HepG2 (cell line): ENCODE results near the gene FOXS1. TPM values are rescaled to one million over a fixed set of nuclear protein-coding genes. Genes with fewer than 3 reads are reported as not detected.

Experiments
- FOXK1 ChIP-seq: sonication (generic); formaldehyde crosslinking; IDR thresholded peaks from 2 replicates; pipeline ENCODE4 v1.4.0; 2020; ENCODE audit warnings: low read depth, missing genetic modification reagents, borderline replicate concordance
- IRF2 ChIP-seq: IDR thresholded peaks from 2 replicates; pipeline ENCODE4 v1.6.1; 2018; ENCODE audit warnings: missing genetic modification reagents, missing compliant biosample characterization
- MED8 ChIP-seq: sonication (generic); formaldehyde crosslinking; IDR thresholded peaks from 2 replicates; pipeline ENCODE4 v1.8.1; 2023; ENCODE audit warnings: mild to moderate bottlenecking, missing genetic modification reagents; ENCODE audit not compliant: insufficient replicate concordance
- MYNN ChIP-seq: sonication (generic); formaldehyde crosslinking; IDR thresholded peaks from 2 replicates; pipeline ENCODE4 v1.4.0; 2020; ENCODE audit warnings: mild to moderate bottlenecking, low read depth, missing genetic modification reagents
- TCF7 ChIP-seq: sonication (generic); IDR thresholded peaks from 2 replicates; pipeline ENCODE4 v1.6.1; 2016; ENCODE audit warnings: antibody characterized with exemption, low read depth
- ZNF30 ChIP-seq: sonication (generic); formaldehyde crosslinking; IDR thresholded peaks from 2 replicates; pipeline ENCODE4 v1.5.0; 2020; ENCODE audit warnings: mild to moderate bottlenecking, missing genetic modification reagents
- ZNF362 ChIP-seq: sonication (generic); formaldehyde crosslinking; IDR thresholded peaks from 2 replicates; pipeline ENCODE4 v1.4.0; 2020; ENCODE audit warnings: missing genetic modification reagents, mild to moderate bottlenecking, borderline replicate concordance
- ZNF605 ChIP-seq: sonication (generic); formaldehyde crosslinking; IDR thresholded peaks from 2 replicates; pipeline ENCODE4 v1.8.0; 2022; ENCODE audit warnings: mild to moderate bottlenecking, missing genetic modification reagents
- ZNF607 ChIP-seq: sonication (generic); formaldehyde crosslinking; IDR thresholded peaks from 2 replicates; pipeline ENCODE4 v1.5.1; 2020; ENCODE audit warnings: missing genetic modification reagents, mild to moderate bottlenecking, borderline replicate concordance
- polyA plus RNA-seq, 8 experiments: library from polyadenylated mRNA; depleted of rRNA in 3 of 8; stranded (reverse) in 7 of 8; unstranded in 1 of 8; fragments of >200 nt; fragmentation: Illumina TruSeq in 4 of 8; extraction: Trizol in 4 of 8; gene quantifications; 2 replicates each; pipeline versions ENCODE4 v1.2.1 to v1.2.3, GENCODE V29; 2011 to 2016; ENCODE audit warnings: low read depth in 4 of 8, missing spikeins in 1 of 8, mixed read lengths in 1 of 8; ENCODE audit not compliant: insufficient read depth in 1 of 8
- total RNA-seq, 5 experiments: library from RNA; depleted of rRNA; stranded (reverse); fragments of >200 nt; fragmentation: Illumina TruSeq; extraction: Trizol; gene quantifications; 2 replicates each; pipeline ENCODE4 v1.2.3, GENCODE V29; 2016; ENCODE audit warnings: low read depth in 1 of 5
- TF ChIP-seq, protein P1 (sequence below): sonication (generic); formaldehyde crosslinking; IDR thresholded peaks from 2 replicates; pipeline ENCODE4 v1.4.0; 2020; ENCODE audit warnings: mild to moderate bottlenecking, missing genetic modification reagents
- TF ChIP-seq, protein P2 (sequence below): sonication (generic); formaldehyde crosslinking; IDR thresholded peaks from 2 replicates; pipeline ENCODE4 v1.5.0; 2020; ENCODE audit warnings: mild to moderate bottlenecking, missing genetic modification reagents
- TF ChIP-seq, protein P3 (sequence below): sonication (generic); formaldehyde crosslinking; IDR thresholded peaks from 2 replicates; pipeline ENCODE4 v1.4.0; 2020; ENCODE audit warnings: missing genetic modification reagents; ENCODE audit errors: not compliant biosample characterization
- TF ChIP-seq, protein P4 (sequence below): IDR thresholded peaks from 2 replicates; pipeline ENCODE4 v1.6.1; 2012; ENCODE audit warnings: low read depth, low read length, improper control_type of control experiment

The FOXS1 gene
- total and polyA plus RNA-seq, 2 of the 13 experiments (the other 11 are each of a cell fraction or from before 2014, with no cell fraction given), result not detected

DNA sequence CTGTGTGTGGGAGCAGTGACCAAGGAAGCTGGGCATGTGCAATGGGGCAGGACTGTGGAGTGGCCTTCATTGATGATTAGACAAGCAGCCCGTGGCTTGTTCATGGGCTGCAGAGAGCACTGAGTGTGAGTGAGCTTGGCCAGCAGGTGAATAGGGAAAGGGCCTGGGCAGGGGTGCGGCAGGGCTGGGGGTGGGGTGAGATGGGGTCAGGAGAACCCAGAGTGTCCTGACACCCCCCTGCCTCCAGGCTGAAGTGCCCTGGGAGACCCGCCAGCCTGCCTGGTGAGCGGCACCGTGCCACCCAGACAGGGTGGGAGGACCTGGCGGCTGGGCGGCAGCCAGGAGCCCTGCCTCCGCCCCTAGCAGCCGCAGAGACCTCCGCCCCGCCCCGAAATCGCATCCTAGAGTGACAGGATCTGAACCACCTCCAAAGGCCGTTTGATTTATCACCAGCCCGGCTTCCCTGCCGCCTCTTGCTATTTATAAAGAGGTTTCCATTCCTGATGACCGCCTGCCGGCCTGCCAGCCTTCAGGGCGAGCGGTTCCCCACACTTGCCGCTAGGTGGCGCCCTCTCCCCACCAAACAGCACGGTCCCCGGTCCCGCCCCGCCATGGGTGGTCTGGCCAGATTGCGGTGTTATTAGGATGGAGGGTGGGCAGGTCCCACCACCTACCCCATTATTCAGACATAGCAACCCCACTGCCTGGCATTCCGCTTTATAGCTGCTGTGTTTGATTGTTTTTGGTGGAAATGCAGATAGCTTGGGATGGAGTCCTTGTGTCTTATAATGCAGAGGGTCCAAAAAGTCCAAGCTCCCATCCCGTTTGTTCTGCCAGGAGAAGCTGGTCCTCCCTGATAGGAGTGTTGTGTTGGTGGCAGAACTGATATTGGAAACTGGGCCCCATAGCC is 22.7 kb downstream of the FOXS1 start (continued):
- TF ChIP-seq, protein P1, sequence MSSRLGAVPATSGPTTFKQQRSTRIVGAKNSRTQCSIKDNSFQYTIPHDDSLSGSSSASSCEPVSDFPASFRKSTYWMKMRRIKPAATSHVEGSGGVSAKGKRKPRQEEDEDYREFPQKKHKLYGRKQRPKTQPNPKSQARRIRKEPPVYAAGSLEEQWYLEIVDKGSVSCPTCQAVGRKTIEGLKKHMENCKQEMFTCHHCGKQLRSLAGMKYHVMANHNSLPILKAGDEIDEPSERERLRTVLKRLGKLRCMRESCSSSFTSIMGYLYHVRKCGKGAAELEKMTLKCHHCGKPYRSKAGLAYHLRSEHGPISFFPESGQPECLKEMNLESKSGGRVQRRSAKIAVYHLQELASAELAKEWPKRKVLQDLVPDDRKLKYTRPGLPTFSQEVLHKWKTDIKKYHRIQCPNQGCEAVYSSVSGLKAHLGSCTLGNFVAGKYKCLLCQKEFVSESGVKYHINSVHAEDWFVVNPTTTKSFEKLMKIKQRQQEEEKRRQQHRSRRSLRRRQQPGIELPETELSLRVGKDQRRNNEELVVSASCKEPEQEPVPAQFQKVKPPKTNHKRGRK, result no peak
- TF ChIP-seq ZNF605, result no peak
- peak; percentile 41 for TF ChIP-seq MED8 (CRISPR knock-in tag)
- TF ChIP-seq, protein P2, sequence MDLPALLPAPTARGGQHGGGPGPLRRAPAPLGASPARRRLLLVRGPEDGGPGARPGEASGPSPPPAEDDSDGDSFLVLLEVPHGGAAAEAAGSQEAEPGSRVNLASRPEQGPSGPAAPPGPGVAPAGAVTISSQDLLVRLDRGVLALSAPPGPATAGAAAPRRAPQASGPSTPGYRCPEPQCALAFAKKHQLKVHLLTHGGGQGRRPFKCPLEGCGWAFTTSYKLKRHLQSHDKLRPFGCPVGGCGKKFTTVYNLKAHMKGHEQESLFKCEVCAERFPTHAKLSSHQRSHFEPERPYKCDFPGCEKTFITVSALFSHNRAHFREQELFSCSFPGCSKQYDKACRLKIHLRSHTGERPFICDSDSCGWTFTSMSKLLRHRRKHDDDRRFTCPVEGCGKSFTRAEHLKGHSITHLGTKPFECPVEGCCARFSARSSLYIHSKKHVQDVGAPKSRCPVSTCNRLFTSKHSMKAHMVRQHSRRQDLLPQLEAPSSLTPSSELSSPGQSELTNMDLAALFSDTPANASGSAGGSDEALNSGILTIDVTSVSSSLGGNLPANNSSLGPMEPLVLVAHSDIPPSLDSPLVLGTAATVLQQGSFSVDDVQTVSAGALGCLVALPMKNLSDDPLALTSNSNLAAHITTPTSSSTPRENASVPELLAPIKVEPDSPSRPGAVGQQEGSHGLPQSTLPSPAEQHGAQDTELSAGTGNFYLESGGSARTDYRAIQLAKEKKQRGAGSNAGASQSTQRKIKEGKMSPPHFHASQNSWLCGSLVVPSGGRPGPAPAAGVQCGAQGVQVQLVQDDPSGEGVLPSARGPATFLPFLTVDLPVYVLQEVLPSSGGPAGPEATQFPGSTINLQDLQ (CRISPR knock-in tag), result no peak
- TF ChIP-seq TCF7, result no peak
- TF ChIP-seq ZNF607, result no peak
- TF ChIP-seq, protein P3, sequence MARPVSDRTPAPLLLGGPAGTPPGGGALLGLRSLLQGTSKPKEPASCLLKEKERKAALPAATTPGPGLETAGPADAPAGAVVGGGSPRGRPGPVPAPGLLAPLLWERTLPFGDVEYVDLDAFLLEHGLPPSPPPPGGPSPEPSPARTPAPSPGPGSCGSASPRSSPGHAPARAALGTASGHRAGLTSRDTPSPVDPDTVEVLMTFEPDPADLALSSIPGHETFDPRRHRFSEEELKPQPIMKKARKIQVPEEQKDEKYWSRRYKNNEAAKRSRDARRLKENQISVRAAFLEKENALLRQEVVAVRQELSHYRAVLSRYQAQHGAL, result no peak
- TF ChIP-seq, protein P4, sequence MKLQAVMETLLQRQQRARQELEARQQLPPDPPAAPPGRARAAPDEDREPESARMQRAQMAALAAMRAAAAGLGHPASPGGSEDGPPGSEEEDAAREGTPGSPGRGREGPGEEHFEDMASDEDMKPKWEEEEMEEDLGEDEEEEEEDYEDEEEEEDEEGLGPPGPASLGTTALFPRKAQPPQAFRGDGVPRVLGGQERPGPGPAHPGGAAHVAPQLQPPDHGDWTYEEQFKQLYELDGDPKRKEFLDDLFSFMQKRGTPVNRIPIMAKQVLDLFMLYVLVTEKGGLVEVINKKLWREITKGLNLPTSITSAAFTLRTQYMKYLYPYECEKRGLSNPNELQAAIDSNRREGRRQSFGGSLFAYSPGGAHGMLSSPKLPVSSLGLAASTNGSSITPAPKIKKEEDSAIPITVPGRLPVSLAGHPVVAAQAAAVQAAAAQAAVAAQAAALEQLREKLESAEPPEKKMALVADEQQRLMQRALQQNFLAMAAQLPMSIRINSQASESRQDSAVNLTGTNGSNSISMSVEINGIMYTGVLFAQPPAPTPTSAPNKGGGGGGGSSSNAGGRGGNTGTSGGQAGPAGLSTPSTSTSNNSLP, result no peak
- TF ChIP-seq IRF2, result no peak
- no peak for TF ChIP-seq MYNN (CRISPR knock-in tag)
- no peak for TF ChIP-seq FOXK1 (CRISPR knock-in tag)
- TF ChIP-seq ZNF30, result no peak
- no peak for TF ChIP-seq ZNF362 (CRISPR knock-in tag)
